OCI-LY1 (cell line): ENCODE data around the gene SPDYE6.

Experiments
- H2AFZ ChIP-seq: fragments of 200-600 bp; sonication (generic), shearing (Covaris generic); 2 replicates; pipeline ENCODE4 v1.6.0; 2014; ENCODE audit warnings: antibody characterized with exemption, mild to moderate bottlenecking, low read length
- H3F3A ChIP-seq: fragments of 200-600 bp; sonication (generic), shearing (Covaris generic); 2 replicates; pipeline ENCODE4 v1.6.0; 2014; ENCODE audit warnings: mild to moderate bottlenecking, antibody characterized with exemption, low read length, moderate library complexity; ENCODE audit not compliant: insufficient read depth
- H3K27ac ChIP-seq: fragments of 200-600 bp; sonication (generic); 2 replicates; pipeline ENCODE4 v1.5.1; 2014; ENCODE audit warnings: low read length, mixed run types, mild to moderate bottlenecking, low read depth; ENCODE audit not compliant: poor library complexity, severe bottlenecking
- H3K27me3 ChIP-seq: fragments of 200-600 bp; sonication (generic); 2 replicates; pipeline ENCODE4 v1.6.0; 2014; ENCODE audit warnings: antibody characterized with exemption, mild to moderate bottlenecking, low read length, moderate library complexity; ENCODE audit not compliant: insufficient read depth
- H3K36me3 ChIP-seq: fragments of 200-600 bp; sonication (generic); 2 replicates; pipeline ENCODE4 v1.6.1; 2014; ENCODE audit warnings: mild to moderate bottlenecking, antibody characterized with exemption, low read length, moderate library complexity, mixed read lengths; ENCODE audit not compliant: insufficient read depth
- H3K4me1 ChIP-seq: fragments of 200-600 bp; sonication (generic); 2 replicates; pipeline ENCODE4 v1.5.1; 2014; ENCODE audit warnings: mild to moderate bottlenecking, low read length, moderate library complexity; ENCODE audit not compliant: insufficient read depth, severe bottlenecking
- H3K4me2 ChIP-seq: fragments of 200-600 bp; sonication (generic), shearing (Covaris generic); 2 replicates; pipeline ENCODE4 v1.6.1; 2014; ENCODE audit warnings: low read length
- H3K4me3 ChIP-seq: fragments of 200-600 bp; sonication (generic); 2 replicates; pipeline ENCODE4 v1.5.1; 2014; ENCODE audit warnings: low read length, low read depth, mild to moderate bottlenecking, mixed read lengths; ENCODE audit not compliant: poor library complexity, severe bottlenecking
- H3K79me2 ChIP-seq: fragments of 200-600 bp; shearing (Covaris generic); 2 replicates; pipeline ENCODE4 v1.6.1; 2016; ENCODE audit warnings: mixed run types, low read length, mixed read lengths; ENCODE audit not compliant: insufficient read depth
- H3K9ac ChIP-seq: fragments of 200-600 bp; sonication (generic), shearing (Covaris generic); 2 replicates; pipeline ENCODE4 v1.6.1; 2014; ENCODE audit warnings: mild to moderate bottlenecking, low read length, mixed read lengths
- H3K9me2 ChIP-seq: fragments of 200-600 bp; sonication (generic), shearing (Covaris generic); 2 replicates; pipeline ENCODE4 v1.6.1; 2014; ENCODE audit warnings: low read depth, mild to moderate bottlenecking, low read length, mixed read lengths
- H3K9me3 ChIP-seq: fragments of 200-600 bp; shearing (Covaris generic); 2 replicates; pipeline ENCODE4 v1.6.1; 2014; ENCODE audit warnings: low read length, mixed read lengths
- H4K20me1 ChIP-seq: fragments of 200-600 bp; sonication (generic), shearing (Covaris generic); 2 replicates; pipeline ENCODE4 v1.6.0; 2016; ENCODE audit warnings: mild to moderate bottlenecking, low read length; ENCODE audit not compliant: insufficient read depth
- CTCF ChIP-seq: fragments of 200-600 bp; sonication (generic), shearing (Covaris generic); IDR thresholded peaks from 2 replicates; pipeline ENCODE4 v1.5.1; 2017; ENCODE audit warnings: mild to moderate bottlenecking, antibody characterized with exemption, low read length, moderate library complexity, mixed read lengths
- EZH2 ChIP-seq: fragments of 200-600 bp; sonication (generic), shearing (Covaris generic); IDR thresholded peaks from 2 replicates; pipeline ENCODE4 v1.8.0; 2017; ENCODE audit warnings: borderline replicate concordance, mixed run types, mild to moderate bottlenecking, antibody characterized with exemption, low read length, moderate library complexity, mixed read lengths

The SPDYE6 gene

DNA sequence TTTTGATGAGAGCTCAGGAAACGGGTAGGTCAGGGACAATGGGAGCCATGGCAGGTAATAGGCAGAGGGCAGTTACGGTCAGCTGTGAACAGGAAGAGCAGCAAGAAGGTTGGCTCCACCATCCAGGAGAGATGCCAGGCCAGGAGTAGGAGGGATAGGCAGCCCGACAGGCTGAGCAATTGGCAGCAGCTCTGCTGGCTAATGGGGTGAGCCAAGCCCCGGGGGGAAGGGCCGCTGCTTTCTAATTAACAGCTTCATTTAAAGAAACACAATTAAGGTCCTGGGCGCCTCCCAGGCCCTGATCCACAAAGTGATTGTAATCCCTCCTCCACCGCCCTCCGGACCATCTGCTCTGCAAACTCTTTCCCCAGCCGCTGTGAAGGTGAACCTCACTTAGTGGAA lies 45.8 kb downstream of the SPDYE6 start:
- Histone ChIP-seq H3K79me2 (no peaks in the 10 kb centered on the region), H3K27ac (peak overlapping the region; percentile 86), H3K9me2 (no peaks in the 10 kb centered on the region), H3K9ac (no peak overlapping the region), H3K36me3 (peaks cover 58% of the 10 kb centered on the region), H3K27me3 (no peaks in the 10 kb centered on the region), H3K4me3 (no peak overlapping the region), H4K20me1 (no peaks in the 10 kb centered on the region), H3K4me2 (no peak overlapping the region), H2AFZ (no peak overlapping the region), H3K9me3 (no peaks in the 10 kb centered on the region), H3K4me1 (peaks cover 63% of the 10 kb centered on the region), H3F3A (peaks cover 11% of the 10 kb centered on the region; the same call in 1 of the 2 replicates)
- no peak for TF ChIP-seq EZH2
- TF ChIP-seq CTCF = no peak

DNA sequence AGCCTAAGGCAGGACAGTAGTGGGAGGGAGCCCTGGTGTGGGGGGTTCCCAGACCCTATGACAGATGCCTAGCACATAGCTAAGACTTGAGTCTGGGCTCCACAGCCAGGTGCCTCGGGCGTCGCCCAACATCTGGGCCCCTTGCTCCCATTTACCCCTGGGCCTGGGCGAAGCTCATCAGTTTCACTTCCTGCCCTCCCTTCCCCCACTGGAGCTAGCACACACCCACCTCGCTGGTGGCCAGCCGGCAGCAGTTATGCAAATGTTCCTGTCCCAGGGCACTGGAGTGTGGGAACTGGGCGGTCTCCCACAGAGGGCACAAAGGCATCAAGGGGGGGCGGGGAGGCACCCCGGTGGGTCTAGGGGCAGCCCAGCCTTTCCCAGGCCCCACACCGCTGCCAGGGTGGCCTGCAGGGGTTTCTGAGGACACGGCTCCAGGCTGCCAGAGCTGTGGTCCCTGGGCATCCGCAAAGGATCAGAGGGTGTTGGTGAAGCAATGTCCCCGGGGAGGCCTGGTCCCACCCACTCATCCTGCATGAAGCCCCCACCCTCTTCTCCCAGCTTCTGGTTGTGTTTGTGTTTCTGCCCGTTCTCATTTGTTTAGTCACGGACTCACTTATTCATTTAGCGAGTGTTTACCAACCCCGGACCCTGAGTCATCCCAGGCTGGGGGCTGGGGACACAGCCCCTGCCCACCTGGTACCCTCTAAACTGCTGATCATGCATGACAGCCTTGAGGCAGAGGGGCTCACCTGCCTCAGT lies 49.1 kb downstream of the SPDYE6 start:
- H3K36me3 ChIP-seq = peaks cover 49% of the 10 kb centered on the region
- peak overlapping the region; percentile 66 for H3K9ac ChIP-seq
- no peak overlapping the region for H2AFZ ChIP-seq
- no peaks in the 10 kb centered on the region for H4K20me1 ChIP-seq
- peaks cover 12% of the 10 kb centered on the region; the same call in 1 of the 2 replicates for H3F3A ChIP-seq
- no peaks in the 10 kb centered on the region for H3K9me3 ChIP-seq
- peak overlapping the region; percentile 39 for H3K4me3 ChIP-seq
- peaks cover 79% of the 10 kb centered on the region for H3K4me1 ChIP-seq
- H3K27ac ChIP-seq = peak overlapping the region; percentile 97
- no peaks in the 10 kb centered on the region for H3K27me3 ChIP-seq
- peak overlapping the region; percentile 66 for H3K4me2 ChIP-seq
- TF ChIP-seq EZH2 (no peak), CTCF (no peak)
- H3K79me2 ChIP-seq = no peaks in the 10 kb centered on the region
- no peaks in the 10 kb centered on the region for H3K9me2 ChIP-seq

- peak overlapping the region; percentile 97 for H3K27ac ChIP-seq
- H2AFZ ChIP-seq = no peak overlapping the region
- peaks cover 53% of the 10 kb centered on the region for H3K36me3 ChIP-seq
- no peaks in the 10 kb centered on the region for H4K20me1 ChIP-seq
- no peaks in the 10 kb centered on the region for H3K79me2 ChIP-seq
- no peaks in the 10 kb centered on the region for H3K9me2 ChIP-seq
- no peak for TF ChIP-seq EZH2
- no peak for TF ChIP-seq CTCF
- no peaks in the 10 kb centered on the region for H3K27me3 ChIP-seq
- H3K4me1 ChIP-seq = peaks cover 78% of the 10 kb centered on the region
- H3K9ac ChIP-seq = peak overlapping the region; percentile 63; the same call in 1 of the 2 replicates
- H3K4me3 ChIP-seq = peak overlapping the region; percentile 21
- H3K9me3 ChIP-seq = no peaks in the 10 kb centered on the region
- peak overlapping the region; percentile 66 for H3K4me2 ChIP-seq
- peaks cover 10% of the 10 kb centered on the region; the same call in 1 of the 2 replicates for H3F3A ChIP-seq
Measured at GRCh38 chr7:102305414-102306268, 50.6 kb downstream of the SPDYE6 start.
